Measurements from ENCODE around the gene MCM7. TPM values are rescaled to one million over a fixed set of nuclear protein-coding genes. Genes with fewer than 3 reads are reported as not detected.

MCM7 gene
- total and polyA plus RNA-seq, 2 of the 13 experiments (the other 11 are each of a cell fraction or from before 2014, with no cell fraction given), result 84.5 to 214 TPM

DNA sequence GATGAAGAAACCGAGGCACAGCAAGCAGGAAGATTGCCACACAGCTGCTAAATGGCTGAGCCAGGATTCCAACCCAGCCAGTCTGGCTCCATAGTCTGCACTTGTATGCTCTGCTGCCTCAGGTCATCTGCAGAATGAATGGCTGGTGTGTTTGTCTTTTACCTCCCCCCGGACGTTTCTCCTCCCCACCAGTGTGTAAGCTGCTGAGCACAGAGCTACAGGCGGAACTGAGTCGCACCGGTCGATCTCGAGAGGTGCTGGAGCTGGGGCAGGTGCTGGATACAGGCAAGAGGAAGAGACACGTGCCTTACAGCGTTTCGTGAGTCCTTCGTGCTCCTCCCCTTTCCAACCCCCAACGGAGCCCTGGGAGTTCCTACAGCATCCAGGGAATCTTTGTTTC, 20.9 kb upstream of the MCM7 start (continued):
- TF ChIP-seq, protein P1, sequence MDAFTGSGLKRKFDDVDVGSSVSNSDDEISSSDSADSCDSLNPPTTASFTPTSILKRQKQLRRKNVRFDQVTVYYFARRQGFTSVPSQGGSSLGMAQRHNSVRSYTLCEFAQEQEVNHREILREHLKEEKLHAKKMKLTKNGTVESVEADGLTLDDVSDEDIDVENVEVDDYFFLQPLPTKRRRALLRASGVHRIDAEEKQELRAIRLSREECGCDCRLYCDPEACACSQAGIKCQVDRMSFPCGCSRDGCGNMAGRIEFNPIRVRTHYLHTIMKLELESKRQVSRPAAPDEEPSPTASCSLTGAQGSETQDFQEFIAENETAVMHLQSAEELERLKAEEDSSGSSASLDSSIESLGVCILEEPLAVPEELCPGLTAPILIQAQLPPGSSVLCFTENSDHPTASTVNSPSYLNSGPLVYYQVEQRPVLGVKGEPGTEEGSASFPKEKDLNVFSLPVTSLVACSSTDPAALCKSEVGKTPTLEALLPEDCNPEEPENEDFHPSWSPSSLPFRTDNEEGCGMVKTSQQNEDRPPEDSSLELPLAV (CRISPR knock-in tag; conservative IDR thresholded peaks at IDR 0.05; ENCODE audit: low read depth), result no peak
- TF ChIP-seq DNMT1 (CRISPR knock-in tag; IDR thresholded peaks at IDR 0.05), result no peak
- TF ChIP-seq ZSCAN25 (CRISPR knock-in tag; IDR thresholded peaks at IDR 0.05), result no peak
- TF ChIP-seq, protein P2, sequence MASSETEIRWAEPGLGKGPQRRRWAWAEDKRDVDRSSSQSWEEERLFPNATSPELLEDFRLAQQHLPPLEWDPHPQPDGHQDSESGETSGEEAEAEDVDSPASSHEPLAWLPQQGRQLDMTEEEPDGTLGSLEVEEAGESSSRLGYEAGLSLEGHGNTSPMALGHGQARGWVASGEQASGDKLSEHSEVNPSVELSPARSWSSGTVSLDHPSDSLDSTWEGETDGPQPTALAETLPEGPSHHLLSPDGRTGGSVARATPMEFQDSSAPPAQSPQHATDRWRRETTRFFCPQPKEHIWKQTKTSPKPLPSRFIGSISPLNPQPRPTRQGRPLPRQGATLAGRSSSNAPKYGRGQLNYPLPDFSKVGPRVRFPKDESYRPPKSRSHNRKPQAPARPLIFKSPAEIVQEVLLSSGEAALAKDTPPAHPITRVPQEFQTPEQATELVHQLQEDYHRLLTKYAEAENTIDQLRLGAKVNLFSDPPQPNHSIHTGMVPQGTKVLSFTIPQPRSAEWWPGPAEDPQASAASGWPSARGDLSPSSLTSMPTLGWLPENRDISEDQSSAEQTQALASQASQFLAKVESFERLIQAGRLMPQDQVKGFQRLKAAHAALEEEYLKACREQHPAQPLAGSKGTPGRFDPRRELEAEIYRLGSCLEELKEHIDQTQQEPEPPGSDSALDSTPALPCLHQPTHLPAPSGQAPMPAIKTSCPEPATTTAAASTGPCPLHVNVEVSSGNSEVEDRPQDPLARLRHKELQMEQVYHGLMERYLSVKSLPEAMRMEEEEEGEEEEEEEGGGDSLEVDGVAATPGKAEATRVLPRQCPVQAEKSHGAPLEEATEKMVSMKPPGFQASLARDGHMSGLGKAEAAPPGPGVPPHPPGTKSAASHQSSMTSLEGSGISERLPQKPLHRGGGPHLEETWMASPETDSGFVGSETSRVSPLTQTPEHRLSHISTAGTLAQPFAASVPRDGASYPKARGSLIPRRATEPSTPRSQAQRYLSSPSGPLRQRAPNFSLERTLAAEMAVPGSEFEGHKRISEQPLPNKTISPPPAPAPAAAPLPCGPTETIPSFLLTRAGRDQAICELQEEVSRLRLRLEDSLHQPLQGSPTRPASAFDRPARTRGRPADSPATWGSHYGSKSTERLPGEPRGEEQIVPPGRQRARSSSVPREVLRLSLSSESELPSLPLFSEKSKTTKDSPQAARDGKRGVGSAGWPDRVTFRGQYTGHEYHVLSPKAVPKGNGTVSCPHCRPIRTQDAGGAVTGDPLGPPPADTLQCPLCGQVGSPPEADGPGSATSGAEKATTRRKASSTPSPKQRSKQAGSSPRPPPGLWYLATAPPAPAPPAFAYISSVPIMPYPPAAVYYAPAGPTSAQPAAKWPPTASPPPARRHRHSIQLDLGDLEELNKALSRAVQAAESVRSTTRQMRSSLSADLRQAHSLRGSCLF (CRISPR knock-in tag; IDR thresholded peaks at IDR 0.05; ENCODE audit: borderline replicate concordance), result no peak
- TF ChIP-seq DMTF1 (CRISPR knock-in tag; IDR thresholded peaks at IDR 0.05), result no peak
- TF ChIP-seq TFAP4 (IDR thresholded peaks at IDR 0.05; ENCODE audit: borderline replicate concordance, low read depth), result peak; percentile 45; the same call in 1 of the 2 replicates
- no peak for TF ChIP-seq ZNF282 (IDR thresholded peaks at IDR 0.05; ENCODE audit: partially characterized antibody)
- TF ChIP-seq GZF1 (CRISPR knock-in tag; IDR thresholded peaks at IDR 0.05), result no peak
- no peak for TF ChIP-seq NFRKB (IDR thresholded peaks at IDR 0.05)
- no peak for TF ChIP-seq ZNF414 (CRISPR knock-in tag; IDR thresholded peaks at IDR 0.05)
- no peak for TF ChIP-seq ZNF101 (CRISPR knock-in tag; IDR thresholded peaks at IDR 0.05; ENCODE audit: borderline replicate concordance, low read depth)
- TF ChIP-seq ZBTB20 (CRISPR knock-in tag; IDR thresholded peaks at IDR 0.05; ENCODE audit: borderline replicate concordance, low read depth), result no peak; the same call in 1 of the 2 replicates
- no peak for TF ChIP-seq ZSCAN5A (CRISPR knock-in tag; IDR thresholded peaks at IDR 0.05; ENCODE audit: borderline replicate concordance)
- TF ChIP-seq, protein P3, sequence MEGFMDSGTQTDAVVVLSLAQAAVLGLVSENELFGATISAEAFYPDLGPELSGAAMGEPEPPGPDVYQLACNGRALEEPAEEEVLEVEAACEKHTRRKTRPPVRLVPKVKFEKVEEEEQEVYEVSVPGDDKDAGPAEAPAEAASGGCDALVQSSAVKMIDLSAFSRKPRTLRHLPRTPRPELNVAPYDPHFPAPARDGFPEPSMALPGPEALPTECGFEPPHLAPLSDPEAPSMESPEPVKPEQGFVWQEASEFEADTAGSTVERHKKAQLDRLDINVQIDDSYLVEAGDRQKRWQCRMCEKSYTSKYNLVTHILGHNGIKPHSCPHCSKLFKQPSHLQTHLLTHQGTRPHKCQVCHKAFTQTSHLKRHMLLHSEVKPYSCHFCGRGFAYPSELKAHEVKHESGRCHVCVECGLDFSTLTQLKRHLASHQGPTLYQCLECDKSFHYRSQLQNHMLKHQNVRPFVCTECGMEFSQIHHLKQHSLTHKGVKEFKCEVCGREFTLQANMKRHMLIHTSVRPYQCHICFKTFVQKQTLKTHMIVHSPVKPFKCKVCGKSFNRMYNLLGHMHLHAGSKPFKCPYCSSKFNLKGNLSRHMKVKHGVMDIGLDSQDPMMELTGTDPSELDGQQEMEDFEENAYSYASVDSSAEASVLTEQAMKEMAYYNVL (CRISPR knock-in tag; IDR thresholded peaks at IDR 0.05; ENCODE audit: borderline replicate concordance), result no peak

Measured in HepG2 (cell line).